ENCODE data around the gene UTP25.

- no peak for TF ChIP-seq POLR2A (IDR thresholded peaks at IDR 0.05; ENCODE audit: low read depth, low read length)
- no peak for TF ChIP-seq CTCF (conservative IDR thresholded peaks at IDR 0.05; ENCODE audit: low read depth, low read length)
- no peak for TF ChIP-seq MAFK (IDR thresholded peaks at IDR 0.05; ENCODE audit: low read depth, low read length)
Observed at GRCh38 chr1:209815931-209816341, 11.8 kb upstream of the UTP25 start.
